K562 (cell line): ENCODE data around the gene EXOC7. TPM values are rescaled to one million over a fixed set of nuclear protein-coding genes. Genes with fewer than 3 reads are reported as not detected.
A peak's percentile ranks its signal among the peaks of the same experiment; 100 is the strongest.

Source experiments
- ATAC-seq: fragments of 200-7000 bp; cut with Tn5 transposase; 3 replicates; pipeline ENCODE4 v1.9.1; 2020; ENCODE audit warnings: moderate library complexity
- BruUV-seq: library from RNA; stranded (reverse); fragments of 400-500 nt; replicated peaks from 2 replicates; lab custom pipeline; 2021; lab: Mats Ljungman, UMichigan
- CTCF ChIA-PET: fragments of 300-600 bp; formaldehyde crosslinking; extraction: SDS; loops from one replicate; lab custom pipeline; 2021; ENCODE audit warnings: low intra/inter-chr PET ratio; lab: Yijun Ruan, JAX
- POLR2A ChIA-PET: fragments of 300-600, 350-650 bp; sonication (Branson Sonifier 250); formaldehyde crosslinking; extraction: SDS; loops from one replicate; lab custom pipeline; 2021; ENCODE audit warnings: antibody characterized with exemption, inconsistent platforms; lab: Yijun Ruan, JAX
- DNase-seq, 4 experiments: peaks; one replicate each; pipeline versions ENCODE4 v3.0.0 to v3.0.0-alpha.2; 2011 to 2018; ENCODE audit warnings: low spot score in 3 of 4, mixed read lengths in 3 of 4; ENCODE audit errors: extremely low read depth in 1 of 4
- FAIRE-seq: peaks from 2 replicates; lab custom pipeline; 2011; peaks lifted over from hg19 to GRCh38; lab: Jason Lieb, UNC
- H2AFZ ChIP-seq: 2 replicates; pipeline ENCODE4 v1.6.0; 2011; ENCODE audit warnings: low read depth, low read length, control low read depth, inconsistent platforms
- H3K27ac ChIP-seq: fragments of 200-600 bp; 3 replicates; pipeline ENCODE4 v1.8.0; 2011; ENCODE audit warnings: low read depth, mild to moderate bottlenecking, control low read depth, inconsistent platforms, low read length, moderate library complexity, mixed read lengths; ENCODE audit errors: extremely low read depth
- H3K27me3 ChIP-seq, 2 experiments: fragments of 300-600 bp in 1 of 2; 2 replicates in 1 of 2; 3 replicates in 1 of 2; pipeline versions ENCODE4 v1.6.0 to v1.8.0; 2011; ENCODE audit warnings: inconsistent platforms in 2 of 2, low read length in 2 of 2, mild to moderate bottlenecking in 1 of 2, mixed read lengths in 1 of 2, moderate library complexity in 1 of 2; ENCODE audit not compliant: control insufficient read depth in 2 of 2, insufficient read depth in 2 of 2
- H3K36me3 ChIP-seq: fragments of 300-600 bp; 3 replicates; pipeline ENCODE4 v1.8.0; 2011; ENCODE audit warnings: mild to moderate bottlenecking, low read length, inconsistent platforms; ENCODE audit not compliant: control insufficient read depth, insufficient read depth
- H3K4me1 ChIP-seq, 2 experiments: fragments of 200-600 bp in 1 of 2; replicated peaks in 1 of 2; 2 replicates in 1 of 2; 3 replicates in 1 of 2; pipeline versions ENCODE4 v1.5.1 to v1.8.0; 2011; ENCODE audit warnings: inconsistent platforms in 2 of 2, low read length in 2 of 2, mild to moderate bottlenecking in 1 of 2, mixed read lengths in 1 of 2, moderate library complexity in 1 of 2; ENCODE audit not compliant: control insufficient read depth in 2 of 2, insufficient read depth in 2 of 2
- H3K4me2 ChIP-seq: 2 replicates; pipeline ENCODE4 v1.6.1; 2011; ENCODE audit warnings: low read length, control low read depth, inconsistent platforms, mixed read lengths; ENCODE audit not compliant: insufficient read depth
- H3K4me3 ChIP-seq: fragments of 200-600 bp; sonication (generic), shearing (Covaris generic); 2 replicates; pipeline ENCODE4 v1.5.1; 2016; ENCODE audit warnings: control low read depth, inconsistent platforms
- H3K79me2 ChIP-seq: fragments of 200-600 bp; 3 replicates; pipeline ENCODE4 v1.8.0; 2011; ENCODE audit warnings: low read length, inconsistent platforms; ENCODE audit not compliant: control insufficient read depth, insufficient read depth
- H3K9ac ChIP-seq, 2 experiments: 2 replicates each; pipeline versions ENCODE4 v1.6.0 to v1.6.1; 2011; ENCODE audit warnings: low read depth in 2 of 2, low read length in 2 of 2, control low read depth in 1 of 2, inconsistent platforms in 1 of 2, mild to moderate bottlenecking in 1 of 2, mixed read lengths in 1 of 2; ENCODE audit not compliant: insufficient read depth in 1 of 2
- H3K9me1 ChIP-seq: one replicate; pipeline ENCODE4 v1.6.0; 2011; ENCODE audit warnings: inconsistent platforms, mild to moderate bottlenecking, low read length, moderate library complexity; ENCODE audit not compliant: control insufficient read depth, insufficient read depth
- H3K9me3 ChIP-seq: replicated peaks from 2 replicates; pipeline ENCODE4 v1.5.1; 2011; ENCODE audit warnings: low read depth, low read length, inconsistent platforms; ENCODE audit not compliant: control insufficient read depth, insufficient read depth
- H4K20me1 ChIP-seq: replicated peaks from 2 replicates; pipeline ENCODE4 v1.6.1; 2011; ENCODE audit warnings: low read length, inconsistent platforms, mixed read lengths; ENCODE audit not compliant: control insufficient read depth, insufficient read depth
- CC2D1A ChIP-seq: fragments of 450-650 bp; IDR thresholded peaks from 2 replicates; pipeline ENCODE4 v1.6.1; 2017; ENCODE audit warnings: mild to moderate bottlenecking
- DIDO1 ChIP-seq: fragments of 450-650 bp; IDR thresholded peaks from 2 replicates; pipeline ENCODE4 v1.6.1; 2016; ENCODE audit warnings: low read depth, missing biosample characterization, missing genetic modification characterization
- E2F8 ChIP-seq: fragments of 450-650 bp; IDR thresholded peaks from 2 replicates; pipeline ENCODE4 v1.7.1; 2018; ENCODE audit warnings: mild to moderate bottlenecking, low read depth; ENCODE audit not compliant: partially characterized antibody
- MBD1 ChIP-seq: fragments of 250-450 bp; sonication (Bioruptor Pico); IDR thresholded peaks from 2 replicates; pipeline ENCODE4 v1.8.0; 2022; ENCODE audit warnings: inconsistent platforms
- MEIS2 ChIP-seq: fragments of 450-650 bp; IDR thresholded peaks from 2 replicates; pipeline ENCODE4 v1.6.1; 2014; ENCODE audit warnings: mild to moderate bottlenecking; ENCODE audit not compliant: partially characterized antibody
- MYNN ChIP-seq, 2 experiments: sonication (generic); formaldehyde crosslinking in 1 of 2; IDR thresholded peaks; 2 replicates each; pipeline versions ENCODE4 v1.5.0 to v1.6.1; 2016 to 2020; ENCODE audit warnings: antibody characterized with exemption in 1 of 2, missing genetic modification reagents in 1 of 2
- PBX2 ChIP-seq, 2 experiments: IDR thresholded peaks in 1 of 2; conservative IDR thresholded peaks in 1 of 2; 2 replicates each; pipeline ENCODE4 v1.6.1; 2016; ENCODE audit warnings: low read depth in 2 of 2, mild to moderate bottlenecking in 1 of 2, missing compliant biosample characterization in 1 of 2, missing genetic modification characterization in 1 of 2, moderate library complexity in 1 of 2
- PKNOX1 ChIP-seq: fragments of 450-650 bp; IDR thresholded peaks from 2 replicates; pipeline ENCODE4 v1.6.1; 2016
- ZNF3 ChIP-seq: fragments of 250-450 bp; sonication (Bioruptor Pico); IDR thresholded peaks from 2 replicates; pipeline ENCODE4 v1.5.0; 2021; ENCODE audit warnings: mild to moderate bottlenecking, moderate library complexity
- WGBS: fragments of 100-300 bp; shearing (Covaris generic); methylation state at CpG from one replicate; pipeline ENCODE4 v1.1.6; 2016; ENCODE audit warnings: low coverage, mixed read lengths; ENCODE audit not compliant: insufficient coverage; ENCODE audit errors: missing lambda C conversion rate; 5-methylcytosine and 5-hydroxymethylcytosine counted together
- in situ Hi-C: fragments of 300-500 bp; cut with MboI; formaldehyde crosslinking; loops from 4 replicates; pipeline ENCODE4 v1.15.0; 2018; ENCODE audit warnings: inconsistent platforms, mixed read lengths
- intact Hi-C: fragments of 100-400 bp; cut with micrococcal nuclease; formaldehyde crosslinking; loops from 2 replicates; pipeline ENCODE4 v1.14.2; 2022
- polyA plus RNA-seq, 8 experiments: library from polyadenylated mRNA; depleted of rRNA in 4 of 8; stranded (reverse) in 5 of 8; unstranded in 3 of 8; fragments of >200 nt; fragmentation: Nextera tagmentation in 2 of 8; fragmentation: Illumina TruSeq in 1 of 8; extraction: Ambion mirVana in 2 of 8; extraction: Trizol in 1 of 8; gene quantifications; 2 replicates each; pipeline versions ENCODE4 v1.2.1 to v1.2.3, GENCODE V29; 2011 to 2014; ENCODE audit warnings: inconsistent platforms in 1 of 8, missing spikeins in 1 of 8
- total RNA-seq, 7 experiments: library from RNA; depleted of rRNA in 6 of 7; stranded (reverse); fragments of >200 nt in 6 of 7; fragmentation: Illumina TruSeq in 2 of 7; extraction: Trizol in 2 of 7; gene quantifications; 2 replicates each; pipeline versions ENCODE4 v1.2.1 to v1.2.3, GENCODE V29; 2011 to 2021; ENCODE audit warnings: low replicate concordance in 1 of 7

Gene EXOC7
- total and polyA plus RNA-seq, 9 of the 15 experiments (the other 6 are each of a cell fraction or from before 2014, with no cell fraction given) = 18.6 to 57.0 (median 35.0) TPM

GRCh38 chr17:76039121-76039520 is 64.5 kb downstream of the EXOC7 start:
- Histone ChIP-seq H3K9me3 (no peaks in the 10 kb centered on the region), H3K9me1 (no peaks in the 10 kb centered on the region), H3K9ac (no peak overlapping the region), H2AFZ (no peak overlapping the region), H3K4me3 (no peak overlapping the region), H3K27ac (no peak overlapping the region), H3K4me1 (no peaks in the 10 kb centered on the region; a peak in 1 of 5 replicates), H3K36me3 (peaks cover 62% of the 10 kb centered on the region)
- DNase-seq = no peak
- intact Hi-C loops = no loop called here
- POLR2A ChIA-PET = interaction anchor here (0.5 to 1.2 kb wide), 2 partner anchors 235 to 437 kb away, joined by 3 read pairs; no protein-coding TSS in a partner anchor
- WGBS = 63% methylated on average over 6 of the region's 6 CpGs
- TF ChIP-seq PBX2 (CRISPR knock-in tag; IDR thresholded peaks at IDR 0.05; ENCODE audit: low read depth) (no peak), PBX2 (tag; conservative IDR thresholded peaks at IDR 0.05; ENCODE audit: low read depth) (peak; percentile 47), PKNOX1 (peak; percentile 42; the same call in 1 of the 2 replicates), E2F8 (no peak), MYNN (IDR thresholded peaks at IDR 0.05) (no peak), MYNN (CRISPR knock-in tag; IDR thresholded peaks at IDR 0.05) (no peak), MBD1 (CRISPR knock-in tag) (no peak), ZNF3 (CRISPR knock-in tag) (no peak), DIDO1 (tag) (no peak), CC2D1A (no peak), MEIS2 (peak; percentile 62)
- TF ChIP-seq, all 486 proteins: peak for 3
- Histone ChIP-seq H3K4me2 (no peak overlapping the region), H3K27me3 (no peaks in the 10 kb centered on the region), H4K20me1 (0 out of 2 replicates have a peak, but pooled peaks cover 9% of the 10 kb centered on the region), H3K79me2 (no peaks in the 10 kb centered on the region)
- no peak; the same call in 2 of the 3 replicates for ATAC-seq
- FAIRE-seq = no peak
- TSS peak; percentile 61 for BruUV-seq
- CTCF ChIA-PET = no interaction called here
- in situ Hi-C loops = no loop called here
